NCI-H748 (cell line): Measurements from ENCODE around the gene FOXB1.
A peak's percentile ranks its signal among the peaks of the same experiment; 100 is the strongest.

Source experiments
- DNase-seq: peaks from one replicate; lab custom pipeline; 2025; ENCODE audit not compliant: unreplicated experiment; lab: John Stamatoyannopoulos, UW

Gene FOXB1

DNA sequence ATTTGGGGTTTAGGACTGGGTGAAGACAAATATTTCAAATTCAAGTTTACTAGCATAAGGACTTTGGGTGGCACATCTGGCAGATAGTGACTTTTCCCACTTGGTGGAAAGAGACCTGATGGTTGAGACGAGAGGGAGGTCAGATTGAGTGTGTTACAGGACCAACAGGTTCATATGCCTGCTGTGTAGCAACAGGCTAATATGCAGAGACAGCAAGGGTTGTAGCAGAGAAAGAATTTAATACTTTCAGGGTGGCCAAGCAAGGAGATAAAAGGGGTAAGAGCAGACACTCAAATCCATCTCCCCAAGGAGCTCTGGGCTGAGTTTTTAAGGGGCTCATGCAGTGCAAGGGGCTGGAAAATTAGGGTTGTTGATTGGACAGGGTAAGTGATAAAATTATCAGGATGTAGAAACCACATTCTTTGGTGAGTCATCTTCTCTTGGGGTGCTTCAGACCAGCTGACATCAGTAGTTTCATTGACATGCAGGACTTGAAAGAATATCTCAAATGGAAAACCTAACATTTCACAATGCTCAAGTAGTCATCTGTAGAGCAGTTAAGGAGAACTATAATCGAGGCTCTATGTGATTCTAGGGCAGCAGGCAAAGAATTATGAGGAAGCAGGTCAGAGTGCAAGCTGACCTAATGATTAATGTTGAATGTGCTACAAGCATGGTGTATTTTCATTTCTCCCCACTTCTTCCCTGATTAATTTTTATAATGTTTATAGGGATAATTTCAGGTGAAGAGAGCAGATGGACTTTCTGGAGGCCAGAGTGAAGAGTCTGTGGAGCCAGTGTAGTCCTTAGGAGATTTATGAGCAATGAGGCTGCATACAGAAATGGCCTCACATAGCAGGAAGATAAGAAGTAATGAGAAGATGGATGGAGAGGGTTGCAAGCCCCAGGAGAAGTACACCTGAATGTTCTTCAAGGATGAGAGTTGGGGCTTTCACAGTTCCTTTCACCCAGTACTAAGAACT is 13.7 kb downstream of the FOXB1 start:
- no peak for DNase-seq

DNA sequence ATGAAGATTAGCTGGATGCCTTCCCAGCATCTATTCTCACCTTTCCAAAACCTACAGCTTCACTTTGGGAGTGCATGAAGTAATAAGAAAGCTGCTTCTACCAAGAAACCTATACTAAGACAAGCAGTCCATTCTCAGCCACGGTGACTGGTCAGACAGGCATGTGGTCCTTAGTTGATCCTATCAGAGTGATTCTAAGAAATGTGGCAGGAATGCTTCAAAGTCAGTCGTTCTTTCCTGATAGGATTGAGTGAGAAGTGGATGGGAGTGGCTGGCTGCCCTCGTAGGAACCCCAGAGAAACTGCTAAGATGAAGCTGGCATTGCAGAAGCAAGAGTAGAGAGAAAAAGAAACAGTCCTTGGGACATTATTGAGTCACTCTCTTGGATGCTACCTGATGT is 16.6 kb downstream of the FOXB1 start:
- DNase-seq = no peak

DNA sequence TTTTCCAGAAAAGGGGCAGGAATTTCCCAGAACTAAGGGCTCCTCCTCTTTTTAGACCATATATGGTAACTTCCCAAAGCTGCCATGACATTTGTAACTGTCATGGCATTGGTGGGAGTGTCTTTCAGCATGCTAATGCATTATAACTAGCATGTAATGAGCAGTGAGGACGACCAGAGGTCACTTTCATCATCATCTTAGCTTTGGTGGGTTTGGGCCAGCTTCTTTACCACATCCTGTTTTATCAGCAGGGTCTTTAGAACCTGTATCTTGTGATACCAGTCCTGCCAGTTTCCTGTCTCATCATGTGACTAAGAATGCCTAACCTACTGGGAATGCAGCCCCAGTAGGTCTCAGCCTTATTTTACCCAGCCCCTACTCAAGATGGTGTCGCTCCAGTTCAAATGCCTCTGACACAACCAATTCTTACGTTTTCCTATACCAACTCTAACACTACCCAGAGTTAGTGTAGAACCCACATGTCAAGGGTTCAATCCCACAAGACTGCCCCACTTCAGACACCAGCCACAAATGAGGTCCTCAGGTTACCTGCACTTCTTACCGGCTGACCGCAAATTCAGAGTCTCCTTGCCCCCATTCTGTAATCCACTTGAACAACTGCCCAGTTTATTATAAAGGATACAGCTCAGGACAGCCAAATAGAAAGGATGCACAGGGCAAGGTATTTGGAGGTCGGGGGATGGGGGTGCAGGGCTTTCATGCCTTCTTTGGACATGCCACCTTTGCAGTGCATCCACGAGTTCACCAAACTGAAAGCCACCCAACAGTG is 17.7 kb downstream of the FOXB1 start:
- no peak for DNase-seq

DNA sequence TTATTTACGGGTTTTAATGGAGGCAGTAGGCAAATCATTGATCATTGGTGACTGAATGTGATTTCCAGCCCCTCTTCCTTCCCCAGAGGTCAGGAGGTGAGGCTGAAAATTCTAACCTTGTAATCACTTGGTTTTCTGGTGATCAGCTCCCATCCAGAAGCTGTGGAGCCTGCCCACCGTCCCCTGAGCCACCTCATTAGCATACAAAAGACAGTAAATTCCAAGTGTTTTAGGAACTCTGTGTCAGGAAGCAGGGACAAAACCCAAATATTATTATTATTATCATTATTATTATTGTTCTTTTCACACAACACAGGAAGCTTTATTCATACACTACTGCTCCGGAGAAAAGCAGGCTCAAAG is 18.2 kb downstream of the FOXB1 start:
- DNase-seq = no peak

DNA sequence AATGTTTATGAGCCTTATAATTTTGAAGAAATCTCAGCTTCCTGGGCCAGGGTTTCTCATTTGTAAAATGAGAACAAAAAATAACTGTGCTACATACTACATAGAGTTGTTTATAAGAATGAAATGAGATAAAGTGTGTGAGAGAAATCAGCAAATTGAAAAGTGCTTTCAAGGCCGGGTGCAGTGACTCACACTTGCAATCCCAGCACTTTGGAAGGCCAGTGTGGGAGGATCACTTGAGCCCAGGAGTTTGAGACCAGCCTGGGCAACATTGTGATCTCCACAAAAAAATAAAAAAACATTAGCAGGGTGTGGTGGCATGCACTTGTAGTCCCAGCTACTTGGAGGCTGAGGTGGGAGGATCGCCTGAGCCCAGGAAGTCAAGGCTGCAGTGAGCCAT is 22.4 kb downstream of the FOXB1 start:
- no peak for DNase-seq

DNA sequence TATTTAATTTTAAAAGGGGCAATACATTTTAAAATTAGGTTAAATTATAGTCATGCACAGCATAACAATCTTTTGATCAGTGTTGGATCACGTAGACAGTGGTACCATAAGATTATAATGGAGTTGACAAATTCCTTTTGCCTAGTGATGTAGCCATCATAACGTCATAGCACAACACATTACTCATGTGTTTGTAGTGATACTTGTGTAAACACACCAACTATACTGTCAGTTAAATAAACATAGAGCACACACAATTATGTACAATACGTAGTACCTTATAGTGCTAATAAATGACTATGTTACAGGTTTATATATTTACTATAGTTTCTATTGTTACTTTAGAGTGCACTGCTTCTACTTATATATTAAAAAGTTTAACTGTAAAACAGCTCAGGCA is 31.2 kb downstream of the FOXB1 start:
- DNase-seq = peak; percentile 51

DNA sequence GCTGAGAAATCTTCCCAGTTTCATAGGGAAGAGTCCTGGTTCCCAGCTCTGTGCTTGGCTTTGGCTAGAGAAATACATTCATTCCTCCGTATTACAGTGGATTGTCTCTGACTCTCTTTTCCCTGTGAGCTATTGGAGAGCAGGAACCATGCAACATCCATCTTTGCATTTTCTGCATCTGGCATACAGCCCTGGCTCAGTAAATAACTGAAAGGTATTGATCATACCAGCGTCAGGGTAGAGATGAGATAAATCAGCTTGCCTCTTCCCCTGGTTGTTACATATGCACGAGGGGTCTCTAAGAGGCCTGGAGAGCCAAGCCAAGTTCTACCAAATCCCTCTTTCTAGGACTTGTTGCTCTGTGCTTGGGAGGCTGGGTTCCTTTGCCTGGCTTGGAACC is 35.2 kb downstream of the FOXB1 start:
- no peak for DNase-seq

DNA sequence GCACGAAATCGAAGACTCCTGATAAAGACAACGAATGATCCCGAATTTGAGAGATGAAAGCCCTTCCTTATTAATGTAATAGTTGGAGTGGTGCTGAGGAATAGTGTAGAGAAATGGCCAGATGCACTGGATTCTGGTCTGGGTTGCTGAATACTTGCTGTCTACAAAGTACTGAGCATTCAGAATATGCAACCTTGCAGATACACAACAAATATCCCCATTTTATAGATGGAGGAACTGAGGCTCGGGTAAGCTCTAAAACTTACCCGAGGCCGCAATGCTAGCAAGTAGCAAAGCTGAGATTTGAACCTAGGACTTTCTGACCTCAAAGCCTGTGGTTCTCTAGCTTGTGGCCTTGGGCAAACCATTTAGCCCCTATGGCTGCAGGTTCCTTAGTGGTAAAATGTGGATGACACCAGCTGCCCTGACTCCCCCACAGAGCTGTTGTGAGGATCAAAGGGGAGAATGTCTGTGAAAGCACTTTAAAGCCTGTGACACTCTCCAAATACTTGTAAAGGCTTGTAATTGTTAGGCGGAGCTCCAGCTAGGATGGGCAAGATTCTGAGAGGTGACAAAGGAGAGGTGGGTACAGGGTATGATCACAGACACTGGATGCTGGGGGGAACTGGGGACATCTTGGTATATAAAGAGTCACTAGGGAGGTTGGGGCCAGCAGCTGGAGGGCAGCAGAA is 39.8 kb downstream of the FOXB1 start:
- DNase-seq = no peak

DNA sequence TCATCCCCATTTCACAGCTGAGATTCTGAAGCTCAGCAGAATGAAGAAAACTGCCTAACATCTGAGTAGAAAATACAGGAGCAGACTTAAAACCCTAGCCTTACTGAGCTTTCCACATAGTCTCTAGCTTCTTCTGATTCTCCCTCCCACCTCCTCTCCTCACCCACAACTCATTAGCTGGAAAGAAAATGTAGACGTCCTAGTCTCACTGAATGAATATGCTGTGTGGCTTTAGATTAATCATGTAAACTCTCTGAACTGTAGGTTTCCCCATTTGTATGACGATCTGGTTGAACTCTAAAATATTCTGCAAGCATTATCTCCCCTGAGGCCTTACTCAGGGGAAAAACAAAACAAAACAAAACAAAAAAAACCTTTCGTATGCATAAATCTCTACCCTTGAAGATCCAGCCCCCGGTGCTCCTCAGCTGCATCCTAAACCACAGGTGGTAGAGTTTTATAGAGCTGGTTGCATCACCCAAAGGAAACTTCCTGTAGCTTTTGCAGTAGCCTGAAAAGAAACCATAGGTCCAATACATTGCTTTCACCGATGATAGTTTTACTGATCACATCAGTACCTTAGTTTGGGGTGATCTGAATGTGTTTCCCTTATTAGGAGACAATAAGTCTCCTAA is 40.6 kb downstream of the FOXB1 start:
- DNase-seq = no peak

DNA sequence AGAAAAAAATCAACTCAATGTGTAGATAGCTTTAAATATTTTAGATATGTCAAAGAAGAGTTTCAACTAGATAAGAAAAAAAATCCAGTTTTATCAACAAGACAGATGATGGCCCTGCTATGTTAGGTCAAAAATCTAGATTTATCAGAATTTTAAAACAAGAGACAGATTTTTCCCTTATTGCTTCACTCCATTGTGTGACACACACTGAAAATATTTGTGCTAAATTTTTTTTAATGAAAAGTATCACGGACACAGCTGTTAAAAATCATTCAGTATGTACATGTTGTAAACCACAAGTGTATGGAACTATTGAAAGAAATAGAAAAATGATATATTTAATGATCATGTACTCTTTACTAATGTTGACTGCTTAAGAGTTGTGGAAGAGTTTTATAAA is 43.6 kb downstream of the FOXB1 start:
- DNase-seq = no peak

DNA sequence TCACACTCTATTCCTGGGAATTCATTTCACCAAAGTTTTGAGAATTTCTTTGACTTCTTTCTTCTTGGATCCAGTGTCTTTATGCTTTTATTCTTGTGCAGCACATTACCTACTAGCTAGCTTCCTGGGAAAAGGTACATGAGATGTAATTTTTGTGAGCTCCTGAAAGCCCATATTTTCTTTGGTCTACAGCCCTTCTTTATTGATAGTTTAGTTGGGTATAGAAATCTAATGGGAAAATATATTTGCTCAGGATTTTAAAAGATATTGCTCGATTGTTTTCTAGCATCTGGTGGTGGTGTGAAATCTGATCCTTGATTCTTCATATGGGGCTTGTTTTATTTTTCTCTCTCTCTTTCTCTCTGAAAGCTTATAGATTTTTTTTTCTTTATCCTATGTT is 45.8 kb downstream of the FOXB1 start:
- DNase-seq = no peak

DNA sequence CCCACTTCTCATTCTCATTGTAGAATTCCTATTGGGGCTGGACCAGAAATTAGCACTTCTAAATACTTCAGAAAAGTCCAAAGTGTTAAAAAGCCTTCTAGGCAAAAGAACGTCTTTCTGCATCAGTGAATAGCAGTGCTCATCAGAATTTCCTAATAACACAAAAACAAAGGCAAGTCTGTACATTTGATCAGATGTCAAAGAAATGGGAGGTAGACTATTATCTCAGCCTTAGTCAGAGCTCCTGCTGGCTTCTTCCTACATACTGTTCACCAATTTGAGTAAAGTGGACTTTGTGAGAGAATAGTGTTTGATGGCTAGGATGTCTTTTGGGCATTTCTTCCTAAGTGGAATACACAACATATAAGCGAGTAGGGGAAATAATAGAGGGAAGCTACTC is 48.7 kb downstream of the FOXB1 start:
- no peak for DNase-seq

DNA sequence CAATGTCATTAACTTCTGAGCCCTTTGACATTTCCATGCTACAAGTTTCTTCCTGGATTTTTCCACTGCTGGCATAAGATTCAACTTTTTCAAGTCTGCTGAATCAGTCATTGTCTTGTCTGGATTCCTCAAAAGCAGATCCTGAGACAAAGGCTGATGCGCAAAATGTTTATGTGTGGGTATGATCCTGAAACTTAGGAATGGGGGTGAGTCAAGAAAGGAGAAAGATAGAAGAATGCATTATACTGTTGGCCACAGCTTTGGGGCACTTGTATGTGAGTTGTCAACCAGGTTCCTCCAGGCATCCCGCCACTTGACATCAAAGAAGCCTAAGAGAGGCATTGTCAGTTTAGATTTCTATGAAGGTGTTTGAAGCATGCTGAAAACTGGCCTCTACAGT is 50.4 kb downstream of the FOXB1 start:
- no peak for DNase-seq
